Stimulated activated CD8-positive, alpha-beta memory T cell treated with anti-CD3 and anti-CD28 coated beads, Interleukin-2, amount 100 ng/mL, for 48 hours (primary cell): ENCODE measurements around the gene GALNS.
A peak's percentile ranks its signal among the peaks of the same experiment; 100 is the strongest.

ENCODE experiments used
- DNase-seq, 2 donors: peaks; one replicate each; pipeline ENCODE4 v3.0.0-alpha.2; 2020; ENCODE audit warnings: low read depth in 2 of 2

Gene GALNS

DNA sequence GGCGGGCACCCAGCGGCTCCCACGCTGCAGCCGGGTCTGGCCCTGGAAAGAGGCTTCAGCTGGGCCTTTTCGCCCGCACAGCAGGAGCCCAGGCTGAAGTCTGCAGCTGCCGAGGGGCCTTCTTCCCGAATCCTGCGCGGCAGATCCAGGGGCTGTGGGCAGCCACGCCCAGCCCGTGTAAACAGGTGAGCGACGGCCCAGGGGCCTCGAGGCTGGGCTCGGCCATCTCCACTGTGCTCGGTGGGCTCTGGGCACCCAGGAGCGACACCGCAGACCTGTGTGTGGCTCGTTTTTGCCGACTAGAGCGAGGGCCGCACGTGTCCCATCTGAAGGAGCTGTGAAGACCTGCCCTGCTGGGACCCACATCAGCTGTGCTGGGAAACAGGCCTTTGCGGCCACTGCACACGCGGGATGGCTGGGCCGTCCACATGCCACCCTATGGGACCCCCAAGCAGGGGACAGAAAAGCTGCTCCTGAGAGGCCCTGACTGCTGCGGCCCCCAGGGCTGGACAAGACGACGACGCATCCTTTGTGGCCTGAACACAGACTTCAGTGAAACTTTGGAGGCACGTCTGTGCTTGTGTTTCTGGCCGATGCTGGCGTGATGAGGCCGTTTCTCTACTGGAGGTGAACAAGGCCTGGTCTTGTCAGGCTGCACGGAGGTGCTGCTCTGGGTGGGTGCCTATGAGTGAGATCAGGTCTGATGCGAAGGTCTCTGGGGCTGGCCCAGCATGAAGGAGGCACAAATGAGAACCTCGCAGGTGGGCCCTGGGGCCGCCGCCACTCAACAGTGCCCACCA is 39.8 kb downstream of the GALNS start:
- DNase-seq = no peak

DNA sequence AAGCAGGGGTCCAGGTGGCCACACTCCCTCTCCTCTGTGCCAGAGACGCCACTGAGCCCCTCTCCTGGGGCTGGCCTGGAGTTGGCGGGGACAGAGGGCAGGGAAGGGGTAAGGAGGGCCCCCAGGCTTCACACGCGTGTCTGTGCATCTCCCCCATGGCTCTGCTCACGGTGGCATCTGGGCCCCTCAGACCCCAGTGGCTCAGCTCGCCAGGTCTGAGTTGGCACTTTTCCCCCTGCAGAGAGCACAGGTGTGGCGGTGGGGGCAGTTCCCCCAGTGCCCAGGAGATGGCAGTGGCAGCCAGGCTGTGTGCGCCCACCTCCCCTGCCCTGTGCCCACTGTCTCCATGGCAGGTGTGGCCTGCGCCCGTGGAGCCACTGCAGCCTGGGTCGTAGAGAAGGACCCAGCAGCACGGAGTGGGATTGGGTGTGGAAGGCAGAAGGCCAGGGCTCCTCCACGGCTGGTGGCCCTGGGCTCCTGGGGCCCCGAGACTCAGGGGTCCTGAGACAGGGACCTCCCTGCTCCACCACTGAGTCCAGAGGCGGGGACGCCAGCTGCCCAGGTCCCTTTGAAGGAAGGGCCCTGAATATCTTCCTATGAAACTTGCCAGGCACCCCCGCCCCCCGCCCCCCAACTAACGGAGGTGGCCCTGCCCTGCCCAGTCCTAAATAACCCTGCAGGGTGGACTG is 40.7 kb downstream of the GALNS start:
- peak in 1 of 2 donors; percentile 50 for DNase-seq

DNA sequence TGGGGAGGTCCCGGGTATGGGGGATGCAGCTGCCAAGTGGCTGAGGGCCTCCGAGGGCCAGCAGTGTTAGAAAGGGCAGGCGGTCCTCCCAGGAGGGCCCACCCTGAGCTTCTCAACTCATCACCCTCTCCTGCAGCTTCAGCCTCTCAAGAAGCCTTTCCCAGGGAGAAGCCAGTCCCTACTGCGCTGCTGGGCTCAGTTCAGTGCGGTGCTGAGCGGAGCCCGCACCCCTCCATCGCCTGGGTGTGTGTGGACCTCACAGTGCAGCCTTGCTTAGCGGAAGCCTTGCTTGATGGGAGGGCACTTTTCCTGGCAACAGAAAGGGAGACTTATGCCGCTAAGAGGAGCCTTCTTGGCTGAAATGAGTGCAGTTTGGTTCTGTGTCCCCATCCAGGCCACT is 41.5 kb downstream of the GALNS start:
- DNase-seq = no peak

DNA sequence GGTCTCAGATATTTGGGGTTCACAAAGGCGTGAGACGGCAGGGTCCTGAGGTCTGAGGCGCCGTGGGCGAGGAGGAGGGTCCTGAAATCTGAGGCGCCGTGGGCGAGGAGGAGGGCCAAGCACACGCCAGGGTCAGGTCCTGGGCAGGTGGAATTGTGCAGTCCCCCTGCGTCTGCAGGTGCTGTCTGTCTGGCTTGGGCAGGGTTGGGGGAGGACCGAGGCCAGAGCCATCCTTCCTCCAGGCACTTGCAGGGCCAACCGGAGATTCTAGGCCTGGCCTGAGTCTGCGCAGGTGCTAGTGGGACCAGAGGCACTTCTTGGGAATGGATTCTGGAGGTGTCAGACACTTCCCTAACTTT is 42.6 kb downstream of the GALNS start:
- DNase-seq = no peak

DNA sequence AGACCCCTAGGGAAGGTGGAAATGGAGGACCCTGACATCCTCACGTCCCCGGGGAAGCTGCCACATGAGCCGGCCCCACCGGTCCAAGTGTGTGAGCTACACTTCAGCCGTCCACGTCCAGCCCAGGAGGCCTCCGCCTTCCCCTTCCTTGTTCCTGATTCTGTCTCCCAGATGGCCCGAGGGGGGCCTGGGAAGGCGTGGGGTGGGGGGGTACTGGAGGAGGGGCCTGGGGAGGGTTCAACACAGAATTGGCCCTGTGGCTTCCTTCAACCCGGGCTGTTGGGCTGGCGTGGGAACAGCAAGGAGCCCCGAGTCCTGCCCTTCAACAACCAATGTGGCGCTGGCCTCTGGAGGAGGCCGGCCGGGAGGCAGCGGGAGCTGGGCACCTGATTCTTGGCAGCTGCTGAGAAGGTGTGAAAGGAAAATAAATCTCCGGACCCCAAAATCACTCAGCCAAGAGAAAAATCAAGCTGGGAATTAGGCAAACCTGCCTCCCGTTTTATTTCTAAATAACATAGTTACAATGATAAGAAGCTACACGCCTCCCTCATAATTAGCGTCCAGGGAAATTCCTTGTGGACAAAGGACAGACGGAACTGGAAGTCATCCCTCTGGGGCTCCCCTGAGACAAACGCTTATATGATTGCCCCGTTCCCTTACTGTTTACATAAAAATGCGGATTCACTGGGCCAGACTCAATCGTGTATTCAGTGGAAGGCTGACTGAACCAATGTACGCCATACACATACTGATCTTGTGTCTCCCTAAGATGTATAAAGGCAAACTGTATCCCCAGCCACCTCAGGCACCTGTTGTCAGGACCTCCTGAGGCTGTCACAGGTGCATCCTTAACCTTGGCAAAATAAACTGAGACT is 43.2 kb downstream of the GALNS start:
- DNase-seq = no peak

DNA sequence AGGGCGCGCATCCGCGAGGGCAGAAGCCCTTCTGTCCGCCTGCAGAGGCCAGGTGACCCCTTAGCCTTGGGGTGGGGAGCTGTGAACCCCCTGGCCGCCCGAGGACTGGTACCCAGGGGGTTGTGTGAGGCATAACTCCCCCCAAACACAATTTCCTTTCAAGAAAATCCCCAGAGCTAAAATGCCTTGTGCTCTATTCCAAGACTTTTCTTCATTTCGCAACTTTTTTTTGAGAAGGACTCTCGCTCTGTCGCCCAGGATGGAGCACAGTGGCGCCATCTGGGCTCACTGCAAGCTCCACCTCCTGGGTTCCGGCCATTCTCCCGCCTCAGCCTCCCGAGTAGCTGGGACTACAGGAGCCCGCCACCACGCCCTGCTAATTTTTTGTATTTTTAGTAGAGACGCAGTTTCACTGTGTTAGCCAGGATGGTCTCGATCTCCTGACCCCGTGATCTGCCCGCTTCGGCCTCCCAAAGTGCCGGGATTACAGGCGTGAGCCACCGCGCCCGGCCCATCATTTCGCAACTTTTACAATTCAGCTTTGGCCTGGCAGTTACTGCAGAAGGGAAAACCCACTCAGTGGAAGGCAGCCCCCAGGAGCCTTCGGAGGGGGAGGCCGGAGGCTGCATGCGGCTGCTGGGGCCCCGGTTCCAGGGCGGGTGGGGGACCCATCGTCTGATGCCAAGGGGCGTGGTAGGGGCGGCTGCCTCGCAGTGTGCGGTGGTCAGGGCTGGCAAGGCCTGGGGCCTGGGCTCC is 44.1 kb downstream of the GALNS start:
- no peak for DNase-seq

DNA sequence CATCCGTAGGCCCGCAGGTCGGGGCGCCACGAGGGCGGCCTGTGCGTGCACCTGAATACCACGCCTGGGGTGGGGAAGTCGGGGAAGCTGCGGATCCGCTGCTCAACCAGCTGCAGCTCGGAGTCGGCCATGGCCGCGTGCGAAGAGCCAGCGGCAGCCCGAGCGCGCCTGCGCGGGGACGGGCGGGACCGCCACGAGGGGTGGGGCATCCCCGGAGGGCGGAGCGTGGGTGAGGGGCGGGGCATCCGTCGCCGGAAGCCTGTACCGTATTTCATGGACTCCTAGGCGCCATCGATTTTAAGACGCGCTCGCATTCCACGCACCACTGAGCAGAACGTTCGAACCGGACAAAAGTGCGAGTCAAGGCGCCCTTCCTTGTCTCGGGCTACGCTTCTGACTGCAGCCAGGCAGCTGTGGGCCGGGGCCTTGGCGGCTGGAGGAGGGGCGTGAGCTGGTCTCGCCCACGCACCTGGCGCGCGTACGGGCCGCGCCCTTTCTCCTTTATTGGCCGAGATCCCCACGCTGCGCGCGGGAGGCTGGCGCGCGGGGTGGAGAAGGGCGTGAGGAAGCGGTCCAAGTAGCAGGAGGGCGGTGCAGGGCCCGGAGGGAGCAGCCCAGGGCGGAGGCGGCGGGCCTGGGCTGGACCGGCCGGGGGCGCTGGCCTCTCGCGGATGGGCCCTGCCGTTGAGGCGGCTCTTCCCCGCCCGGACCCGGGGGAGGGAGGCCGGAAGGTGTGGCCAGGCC is 44.8 kb downstream of the GALNS start, which contains the start of gene APRT:
TSS of gene APRT (minus strand) at position 160 of the 744 bp plus-strand sequence. CDS start at position 131, 29 bp downstream.
- DNase-seq = peak; percentile 96 to 98

DNA sequence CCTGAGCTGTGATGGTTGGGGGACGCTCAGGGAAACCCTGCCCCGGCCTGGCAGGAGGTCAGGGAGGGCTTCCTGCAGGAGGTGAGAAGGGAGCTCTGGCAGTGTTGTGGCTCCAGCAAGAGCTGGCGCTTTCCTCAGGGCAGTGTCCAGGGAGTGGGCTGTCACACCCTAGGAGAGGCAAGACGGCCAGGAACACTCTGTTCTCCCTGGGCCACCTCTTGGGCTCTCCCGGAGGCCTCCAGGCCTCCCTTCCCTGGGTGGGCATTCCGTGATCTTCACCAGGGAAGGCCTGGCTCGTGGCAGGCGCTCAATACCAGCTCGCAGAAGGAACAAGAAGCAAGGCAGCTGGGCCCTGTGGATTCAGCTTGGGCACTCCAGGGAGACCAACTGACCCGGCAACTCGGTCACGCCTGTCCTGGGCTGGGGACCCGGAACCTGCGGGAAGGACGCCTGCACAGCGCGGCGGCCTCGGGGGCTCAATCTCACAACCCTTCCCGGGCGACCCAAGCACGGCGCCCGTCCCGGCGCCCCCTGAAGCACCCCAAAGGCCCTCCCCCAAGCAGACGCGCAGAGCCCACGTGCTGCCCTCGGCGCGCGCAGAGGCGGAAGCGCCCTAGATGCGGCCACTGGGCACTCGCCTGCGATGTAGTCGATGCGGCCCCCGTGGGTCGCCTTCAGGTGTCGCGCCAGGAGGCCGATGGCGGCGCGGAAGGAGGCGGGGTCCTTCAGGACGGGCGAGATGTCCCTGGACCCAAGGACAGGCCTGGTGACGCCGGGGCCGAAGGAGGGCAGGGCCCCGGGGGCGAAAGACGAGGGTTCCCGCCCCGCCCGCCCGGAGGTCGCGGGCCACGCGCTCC is 45.6 kb downstream of the GALNS start:
- peak in 1 of 2 donors; percentile 63 for DNase-seq

DNA sequence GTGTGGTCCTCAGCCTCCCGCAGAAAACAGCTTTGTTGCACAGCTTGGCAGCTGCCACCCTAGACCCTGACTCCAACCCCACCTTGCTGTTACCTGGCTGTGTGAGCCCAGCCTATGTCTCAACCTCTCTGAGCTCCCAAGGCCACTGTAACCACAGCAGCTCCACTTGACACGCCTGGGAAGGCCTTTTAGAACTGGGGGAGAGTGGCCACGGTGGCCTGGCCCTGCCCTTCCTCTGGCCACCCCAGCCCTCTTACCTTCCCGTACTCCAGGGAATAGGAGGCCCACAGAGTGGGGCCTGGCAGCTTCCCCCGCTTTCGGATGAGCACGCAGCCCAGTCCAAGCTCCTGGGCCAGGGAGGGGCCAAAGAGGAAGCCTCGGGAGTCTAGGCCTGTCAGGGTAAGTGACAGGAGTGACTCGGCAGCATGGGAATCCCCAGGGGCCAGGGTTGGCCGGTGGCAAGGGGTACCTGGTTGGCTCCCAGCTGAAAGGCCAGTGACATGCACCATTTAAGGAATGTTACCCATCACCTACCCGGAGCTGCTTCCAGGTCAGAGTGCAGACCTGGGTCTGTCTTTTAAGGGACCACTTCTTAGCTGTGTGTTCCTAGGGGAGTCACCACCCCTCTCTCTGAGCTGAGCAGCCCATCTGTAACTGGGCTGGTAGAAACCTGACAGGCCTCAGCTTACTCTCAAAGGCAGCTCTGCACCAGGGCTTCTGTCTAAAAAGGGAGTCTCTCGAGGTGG is 46.4 kb downstream of the GALNS start:
- DNase-seq = no peak

DNA sequence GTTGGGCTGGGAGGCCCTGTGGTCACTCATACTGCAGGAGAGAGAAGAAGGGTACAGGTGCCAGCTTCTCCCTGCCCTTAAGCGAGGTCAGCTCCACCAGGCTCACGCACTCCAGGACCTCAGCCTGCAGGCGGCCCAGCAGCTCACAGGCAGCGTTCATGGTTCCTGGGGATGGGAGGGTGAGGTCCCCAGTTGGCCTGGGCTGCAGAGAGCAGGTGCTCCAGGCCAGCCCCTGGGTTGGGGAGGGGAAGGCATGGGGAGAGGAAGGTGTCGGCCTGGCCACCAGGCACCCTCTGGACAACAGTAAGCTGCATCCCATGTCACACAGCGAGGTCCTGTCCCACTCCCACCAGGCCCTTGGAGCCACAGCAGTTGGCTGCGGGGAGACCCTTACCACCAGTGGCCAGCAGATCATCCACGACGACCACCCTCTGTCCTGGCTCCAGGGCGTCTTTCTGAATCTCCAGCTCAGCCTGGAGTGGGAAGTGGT is 47.0 kb downstream of the GALNS start:
- DNase-seq = no peak

DNA sequence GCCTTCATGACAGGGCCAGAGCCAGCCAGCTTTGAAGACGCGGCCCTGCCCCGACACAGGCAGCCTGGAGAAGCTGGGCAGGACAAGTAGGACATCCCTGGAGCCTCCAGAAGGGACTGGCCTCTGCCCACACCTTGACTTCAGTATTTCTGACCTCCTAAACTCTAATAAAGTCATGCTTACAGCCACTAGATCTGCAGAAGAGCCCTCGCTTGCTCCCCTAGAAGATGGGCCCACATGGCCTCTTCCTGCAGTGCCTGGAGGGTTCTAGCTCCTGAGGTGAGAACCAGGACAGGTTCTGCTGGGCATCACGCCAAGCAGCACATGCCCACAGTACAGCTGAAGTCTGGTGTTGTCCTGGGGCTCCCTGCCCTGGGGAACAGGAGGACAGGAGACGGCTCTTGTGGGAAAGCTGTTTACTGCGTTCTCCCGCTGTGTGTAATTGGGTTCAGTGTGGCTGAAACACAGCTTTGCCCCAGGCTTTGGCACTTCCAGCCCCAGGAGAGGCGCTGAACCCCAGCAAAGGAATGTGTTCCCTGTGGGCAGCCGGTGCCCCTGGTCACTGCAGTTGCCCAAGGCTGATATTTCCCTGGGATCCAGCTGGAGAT is 47.6 kb downstream of the GALNS start:
- DNase-seq = no peak

DNA sequence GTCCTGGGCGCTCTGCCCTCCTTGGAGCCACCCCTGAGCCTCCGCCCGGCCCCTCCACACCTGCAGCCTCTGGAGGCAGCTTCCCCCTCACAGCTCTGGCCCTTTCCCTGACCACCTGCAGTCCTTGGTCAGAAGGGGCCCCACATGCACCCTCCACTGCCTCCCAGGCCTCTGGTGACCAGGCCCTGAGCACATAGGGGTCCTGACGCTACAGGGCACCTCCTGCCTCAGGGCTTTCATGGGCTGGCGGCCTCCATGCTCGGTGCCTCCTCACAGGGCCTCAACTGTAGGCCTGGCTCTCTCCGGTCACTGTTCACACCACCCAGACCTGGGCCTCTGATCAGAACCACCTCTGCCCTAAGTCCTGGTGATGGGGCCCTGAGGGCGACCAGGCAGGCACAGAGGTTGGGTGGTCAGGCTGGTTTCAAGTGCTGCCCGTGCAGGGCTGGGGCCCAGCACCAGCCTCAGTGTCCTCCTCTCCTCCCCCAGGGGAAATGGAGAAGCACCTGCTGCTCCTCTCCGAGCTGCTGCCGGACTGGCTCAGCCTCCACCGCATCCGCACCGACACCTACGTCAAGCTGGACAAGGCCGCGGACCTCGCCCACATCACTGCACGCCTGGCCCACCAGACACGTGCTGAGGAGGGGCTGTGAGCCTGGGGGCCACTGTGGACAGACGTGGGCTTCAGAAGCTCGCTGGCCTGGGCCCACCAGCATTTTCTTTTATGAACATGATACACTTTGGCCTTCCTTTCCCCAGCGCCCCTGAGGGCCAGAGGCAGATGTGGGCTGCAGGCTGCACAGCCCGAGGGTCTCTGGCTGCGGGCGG is 48.9 kb downstream of the GALNS start:
- no peak for DNase-seq

DNA sequence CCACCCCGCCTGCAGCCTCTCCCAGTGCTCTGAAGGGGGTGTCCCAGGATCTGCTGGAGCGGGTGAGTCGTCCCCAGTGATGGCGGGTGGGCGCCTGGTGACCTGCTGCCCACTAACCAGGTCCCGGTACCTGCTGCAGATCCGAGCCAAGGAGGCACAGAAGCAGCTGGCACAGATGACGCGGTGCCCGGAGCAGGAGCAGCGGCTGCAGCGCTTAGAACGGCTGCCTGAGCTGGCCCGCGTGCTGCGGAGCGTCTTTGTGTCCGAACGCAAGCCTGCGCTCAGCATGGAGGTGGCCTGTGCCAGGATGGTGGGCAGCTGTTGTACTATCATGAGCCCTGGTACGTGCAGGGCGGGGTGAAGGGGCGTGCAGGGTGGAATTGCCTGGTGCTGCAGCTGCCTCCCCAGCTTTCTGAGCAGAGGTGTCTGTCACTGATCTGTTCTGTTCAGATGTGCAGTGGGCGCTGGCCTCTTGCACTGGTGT is 49.6 kb downstream of the GALNS start:
- no peak for DNase-seq

DNA sequence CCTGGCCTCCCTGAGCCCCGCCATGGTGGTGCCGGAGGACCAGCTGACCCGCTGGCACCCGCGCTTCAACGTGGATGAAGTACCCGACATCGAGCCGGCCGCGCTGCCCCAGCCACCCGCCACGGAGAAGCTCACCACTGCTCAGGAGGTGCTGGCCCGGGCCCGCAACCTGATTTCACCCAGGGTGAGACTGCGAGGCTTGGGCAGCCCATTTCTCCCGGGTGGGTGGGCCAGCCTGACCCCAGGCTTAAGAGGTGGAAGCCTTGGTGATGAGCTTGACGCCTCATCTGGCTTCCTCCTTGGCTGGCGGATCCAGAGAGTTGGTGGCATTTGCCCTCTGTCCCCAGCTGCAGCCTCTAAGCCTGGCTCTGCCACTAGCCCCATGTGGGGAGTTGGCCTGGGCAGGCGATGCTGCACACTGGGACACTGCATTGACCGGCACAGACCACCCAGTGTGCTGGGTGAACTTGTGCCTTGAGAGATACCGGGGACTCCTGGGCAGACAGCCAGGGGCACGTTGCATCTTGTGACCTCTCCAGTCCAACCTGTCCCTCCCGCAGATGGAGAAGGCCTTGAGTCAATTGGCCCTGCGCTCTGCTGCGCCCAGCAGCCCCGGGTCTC is 50.1 kb downstream of the GALNS start:
- no peak for DNase-seq

DNA sequence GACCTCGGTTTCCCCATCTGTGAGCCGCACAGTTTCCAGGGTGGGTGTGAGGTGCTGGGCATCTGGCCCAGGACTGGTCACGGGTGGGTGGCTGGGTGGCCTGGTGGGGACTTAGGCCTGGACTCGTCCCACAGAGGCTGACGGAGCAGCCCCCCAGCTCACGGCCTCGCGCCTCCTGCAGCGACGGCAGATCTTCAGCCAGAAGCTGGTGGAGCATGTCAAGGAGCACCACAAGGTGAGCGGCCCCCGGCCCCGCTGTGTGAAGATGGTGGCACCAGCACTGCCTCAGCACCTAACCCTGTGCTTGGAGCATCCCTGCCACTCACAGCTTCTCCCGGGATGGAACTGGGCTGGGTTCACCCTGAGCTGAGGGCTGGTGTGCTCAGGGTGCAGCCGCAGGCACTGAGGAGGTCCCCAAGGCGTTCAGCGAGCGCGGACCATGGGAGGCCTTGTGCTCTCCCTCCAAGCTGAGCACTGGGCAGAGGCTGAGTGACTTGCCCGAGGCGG is 50.8 kb downstream of the GALNS start:
- no peak for DNase-seq

DNA sequence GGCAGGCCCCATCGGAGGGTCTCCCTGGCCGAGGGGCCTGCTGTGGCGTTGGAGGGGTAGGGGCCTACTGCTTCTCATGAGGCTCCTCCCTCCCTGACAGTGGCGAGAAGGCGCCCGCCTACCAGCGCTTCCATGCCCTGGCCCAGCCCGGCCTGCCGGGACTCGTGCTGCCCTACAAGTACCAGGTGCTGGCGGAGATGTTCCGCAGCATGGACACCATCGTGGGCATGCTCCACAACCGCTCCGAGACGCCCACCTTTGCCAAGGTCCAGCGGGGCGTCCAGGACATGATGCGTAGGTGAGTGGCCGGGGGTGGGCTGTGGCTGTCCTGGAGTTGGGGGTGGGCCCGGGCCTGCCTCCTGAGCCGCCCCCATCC is 51.4 kb downstream of the GALNS start:
- DNase-seq = no peak
